GM23338 (cell line): Measurements from ENCODE around the gene SMAGP. TPM values are rescaled to one million over a fixed set of nuclear protein-coding genes. Genes with fewer than 3 reads are reported as not detected.

Experiments used
- ATAC-seq: fragments of 200-7000 bp; cut with Tn5 transposase; 3 replicates; pipeline ENCODE4 v1.9.1; 2020
- DNase-seq: peaks from one replicate; pipeline ENCODE4 v3.0.0-alpha.2; 2015; ENCODE audit warnings: low spot score
- H2AFZ ChIP-seq: fragments of 200-600 bp; sonication (generic); 2 replicates; pipeline ENCODE4 v1.8.0; 2016; ENCODE audit warnings: antibody characterized with exemption, mild to moderate bottlenecking, moderate library complexity
- H3F3A ChIP-seq: fragments of 200-600 bp; sonication (generic); replicated peaks from 2 replicates; pipeline ENCODE4 v1.8.0; 2017; ENCODE audit warnings: antibody characterized with exemption, mixed run types, low read depth
- H3K27ac ChIP-seq: fragments of 200-600 bp; sonication (generic); 2 replicates; pipeline ENCODE4 v1.6.1; 2016; ENCODE audit warnings: low read depth
- H3K27me3 ChIP-seq: fragments of 200-600 bp; sonication (generic); 2 replicates; pipeline ENCODE4 v1.8.0; 2016; ENCODE audit warnings: mild to moderate bottlenecking, mixed run types, moderate library complexity; ENCODE audit not compliant: insufficient read depth
- H3K36me3 ChIP-seq: fragments of 200-600 bp; sonication (generic); 2 replicates; pipeline ENCODE4 v1.8.0; 2016; ENCODE audit warnings: mild to moderate bottlenecking; ENCODE audit not compliant: insufficient read depth
- H3K4me1 ChIP-seq: fragments of 200-600 bp; sonication (generic); 2 replicates; pipeline ENCODE4 v1.8.0; 2016; ENCODE audit warnings: mild to moderate bottlenecking, moderate library complexity; ENCODE audit not compliant: insufficient read depth
- H3K4me2 ChIP-seq: fragments of 200-600 bp; sonication (generic); 2 replicates; pipeline ENCODE4 v1.7.1; 2017; ENCODE audit warnings: mixed run types
- H3K4me3 ChIP-seq: fragments of 200-600 bp; sonication (generic); 2 replicates; pipeline ENCODE4 v1.6.1; 2016; ENCODE audit warnings: mixed run types
- H3K79me2 ChIP-seq: fragments of 200-600 bp; sonication (generic); replicated peaks from 2 replicates; pipeline ENCODE4 v1.8.0; 2017; ENCODE audit warnings: mild to moderate bottlenecking; ENCODE audit not compliant: insufficient read depth
- H3K9me2 ChIP-seq: fragments of 200-600 bp; sonication (generic); 2 replicates; pipeline ENCODE4 v1.8.0; 2017; ENCODE audit not compliant: insufficient read depth
- H4K20me1 ChIP-seq: fragments of 200-600 bp; sonication (generic); replicated peaks from 2 replicates; pipeline ENCODE4 v1.8.0; 2017; ENCODE audit warnings: mild to moderate bottlenecking; ENCODE audit not compliant: insufficient read depth
- H3K27ac Mint-ChIP-seq: 2 replicates; pipeline ENCODE4 v1.8.0; 2020; ENCODE audit warnings: inconsistent platforms, mild to moderate bottlenecking, moderate library complexity, mixed read lengths
- H3K27me3 Mint-ChIP-seq: 3 replicates; pipeline ENCODE4 v1.8.0; 2022; ENCODE audit warnings: low read depth, mild to moderate bottlenecking, moderate library complexity, mixed read lengths, inconsistent platforms; ENCODE audit not compliant: insufficient read depth, poor library complexity
- H3K36me3 Mint-ChIP-seq: 3 replicates; pipeline ENCODE4 v1.8.0; 2021; ENCODE audit warnings: low read depth, mild to moderate bottlenecking, inconsistent platforms, moderate library complexity, mixed read lengths
- H3K4me1 Mint-ChIP-seq: 3 replicates; pipeline ENCODE4 v1.8.0; 2020; ENCODE audit warnings: mild to moderate bottlenecking, inconsistent platforms, mixed read lengths
- H3K4me3 Mint-ChIP-seq: 3 replicates; pipeline ENCODE4 v1.8.0; 2021; ENCODE audit warnings: moderate library complexity, mild to moderate bottlenecking, inconsistent platforms, mixed read lengths
- H3K9me3 Mint-ChIP-seq: 3 replicates; pipeline ENCODE4 v1.8.0; 2020; ENCODE audit warnings: moderate library complexity, mild to moderate bottlenecking, inconsistent platforms, mixed read lengths
- CTCF ChIP-seq, 2 experiments: fragments of 200-600 bp in 1 of 2; sonication (generic) in 1 of 2; conservative IDR thresholded peaks; 2 replicates each; pipeline versions ENCODE4 v1.5.1 to v1.6.1; 2016 to 2017; ENCODE audit warnings: antibody characterized with exemption in 2 of 2, low read depth in 2 of 2, mild to moderate bottlenecking in 2 of 2, moderate library complexity in 1 of 2
- POLR2AphosphoS5 ChIP-seq: IDR thresholded peaks from 2 replicates; pipeline ENCODE4 v1.6.1; 2016; ENCODE audit warnings: antibody characterized with exemption, low read depth
- ZNF114 ChIP-seq: fragments of 250-450 bp; sonication (Bioruptor Pico); IDR thresholded peaks from 2 replicates; pipeline ENCODE4 v1.5.0; 2020; ENCODE audit warnings: mild to moderate bottlenecking, moderate library complexity
- ZNF331 ChIP-seq: fragments of 250-450 bp; sonication (Bioruptor Pico); IDR thresholded peaks from 2 replicates; pipeline ENCODE4 v1.5.0; 2020; ENCODE audit warnings: low read depth, mild to moderate bottlenecking, moderate library complexity
- ZNF462 ChIP-seq: fragments of 250-450 bp; sonication (Bioruptor Pico); IDR thresholded peaks from 2 replicates; pipeline ENCODE4 v1.5.0; 2020; ENCODE audit warnings: mild to moderate bottlenecking, moderate library complexity
- polyA plus RNA-seq: library from polyadenylated mRNA; unstranded; fragments of >200 nt; fragmentation: Nextera tagmentation; extraction: Ambion mirVana; gene quantifications from 2 replicates; pipeline ENCODE4 v1.2.1, GENCODE V29; 2016
- total RNA-seq: library from RNA; depleted of rRNA; stranded (reverse); fragments of >200 nt; shearing (Covaris generic); gene quantifications from 2 replicates; pipeline ENCODE4 v1.2.3, GENCODE V29; 2014
- TF ChIP-seq, protein P1 (sequence below): IDR thresholded peaks from one replicate; pipeline ENCODE4 v1.6.1; 2018; ENCODE audit warnings: antibody characterized with exemption; ENCODE audit not compliant: unreplicated experiment
- TF ChIP-seq, protein P2 (sequence below): IDR thresholded peaks from 2 replicates; pipeline ENCODE4 v1.6.1; 2016; ENCODE audit warnings: antibody characterized with exemption

SMAGP gene
- total and polyA plus RNA-seq, 2 experiments from 2014 or later: 4.7 to 8.2 TPM

GRCh38 chr12:51208016-51208660 is 62.1 kb downstream of the SMAGP start (continued):
- TF ChIP-seq, protein P1, sequence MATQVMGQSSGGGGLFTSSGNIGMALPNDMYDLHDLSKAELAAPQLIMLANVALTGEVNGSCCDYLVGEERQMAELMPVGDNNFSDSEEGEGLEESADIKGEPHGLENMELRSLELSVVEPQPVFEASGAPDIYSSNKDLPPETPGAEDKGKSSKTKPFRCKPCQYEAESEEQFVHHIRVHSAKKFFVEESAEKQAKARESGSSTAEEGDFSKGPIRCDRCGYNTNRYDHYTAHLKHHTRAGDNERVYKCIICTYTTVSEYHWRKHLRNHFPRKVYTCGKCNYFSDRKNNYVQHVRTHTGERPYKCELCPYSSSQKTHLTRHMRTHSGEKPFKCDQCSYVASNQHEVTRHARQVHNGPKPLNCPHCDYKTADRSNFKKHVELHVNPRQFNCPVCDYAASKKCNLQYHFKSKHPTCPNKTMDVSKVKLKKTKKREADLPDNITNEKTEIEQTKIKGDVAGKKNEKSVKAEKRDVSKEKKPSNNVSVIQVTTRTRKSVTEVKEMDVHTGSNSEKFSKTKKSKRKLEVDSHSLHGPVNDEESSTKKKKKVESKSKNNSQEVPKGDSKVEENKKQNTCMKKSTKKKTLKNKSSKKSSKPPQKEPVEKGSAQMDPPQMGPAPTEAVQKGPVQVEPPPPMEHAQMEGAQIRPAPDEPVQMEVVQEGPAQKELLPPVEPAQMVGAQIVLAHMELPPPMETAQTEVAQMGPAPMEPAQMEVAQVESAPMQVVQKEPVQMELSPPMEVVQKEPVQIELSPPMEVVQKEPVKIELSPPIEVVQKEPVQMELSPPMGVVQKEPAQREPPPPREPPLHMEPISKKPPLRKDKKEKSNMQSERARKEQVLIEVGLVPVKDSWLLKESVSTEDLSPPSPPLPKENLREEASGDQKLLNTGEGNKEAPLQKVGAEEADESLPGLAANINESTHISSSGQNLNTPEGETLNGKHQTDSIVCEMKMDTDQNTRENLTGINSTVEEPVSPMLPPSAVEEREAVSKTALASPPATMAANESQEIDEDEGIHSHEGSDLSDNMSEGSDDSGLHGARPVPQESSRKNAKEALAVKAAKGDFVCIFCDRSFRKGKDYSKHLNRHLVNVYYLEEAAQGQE: no peak
- TF ChIP-seq POLR2AphosphoS5 (no peak), ZNF114 (CRISPR knock-in tag) (no peak)

- Histone ChIP-seq H3K4me2 (no peak overlapping the region), H3F3A (no peaks in the 10 kb centered on the region), H3K4me3 (no peak overlapping the region), H3K27me3 (no peaks in the 10 kb centered on the region), H2AFZ (no peak overlapping the region), H4K20me1 (no peaks in the 10 kb centered on the region), H3K4me1 (no peaks in the 10 kb centered on the region), H3K27ac (no peak overlapping the region), H3K9me2 (no peaks in the 10 kb centered on the region), H3K79me2 (no peaks in the 10 kb centered on the region), H3K36me3 (no peaks in the 10 kb centered on the region)
- Mint-ChIP-seq H3K4me3 (no peak overlapping the region; the same call in 2 of the 3 replicates), H3K9me3 (no peaks in the 10 kb centered on the region), H3K27me3 (no peaks in the 10 kb centered on the region), H3K36me3 (0 out of 3 replicates have a peak, but pooled peaks cover 3% of the 10 kb centered on the region), H3K27ac (no peak overlapping the region), H3K4me1 (no peaks in the 10 kb centered on the region)
- ATAC-seq: no peak
- DNase-seq: no peak
- no peak for TF ChIP-seq ZNF462
- no peak for TF ChIP-seq ZNF331 (CRISPR knock-in tag)
- TF ChIP-seq POLR2AphosphoS5: no peak
- TF ChIP-seq, protein P2, sequence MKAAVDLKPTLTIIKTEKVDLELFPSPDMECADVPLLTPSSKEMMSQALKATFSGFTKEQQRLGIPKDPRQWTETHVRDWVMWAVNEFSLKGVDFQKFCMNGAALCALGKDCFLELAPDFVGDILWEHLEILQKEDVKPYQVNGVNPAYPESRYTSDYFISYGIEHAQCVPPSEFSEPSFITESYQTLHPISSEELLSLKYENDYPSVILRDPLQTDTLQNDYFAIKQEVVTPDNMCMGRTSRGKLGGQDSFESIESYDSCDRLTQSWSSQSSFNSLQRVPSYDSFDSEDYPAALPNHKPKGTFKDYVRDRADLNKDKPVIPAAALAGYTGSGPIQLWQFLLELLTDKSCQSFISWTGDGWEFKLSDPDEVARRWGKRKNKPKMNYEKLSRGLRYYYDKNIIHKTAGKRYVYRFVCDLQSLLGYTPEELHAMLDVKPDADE: no peak
- TF ChIP-seq CTCF (conservative IDR thresholded peaks at IDR 0.05; ENCODE audit: low read depth in 2 of 2): no peak
Measured at GRCh38 chr12:51205350-51205749, 64.9 kb downstream of the SMAGP start.
